Caco-2 (cell line): ENCODE results near the gene PET100. TPM values are rescaled to one million over a fixed set of nuclear protein-coding genes. Genes with fewer than 3 reads are reported as not detected.

Source experiments
- BruUV-seq: library from RNA; stranded (reverse); fragments of 400-500 nt; replicated peaks from 2 replicates; lab custom pipeline; 2021; lab: Mats Ljungman, UMichigan
- CTCF ChIA-PET: fragments of 300-600 bp; sonication (Branson Sonifier 250); formaldehyde crosslinking; loops from one replicate; lab custom pipeline; 2022; ENCODE audit warnings: antibody characterized with exemption; lab: Charles Lee
- POLR2A ChIA-PET: fragments of 300-600 bp; sonication (Branson Sonifier 250); formaldehyde crosslinking; loops from one replicate; lab custom pipeline; 2022; ENCODE audit warnings: antibody characterized with exemption; lab: Charles Lee
- DNase-seq, 2 experiments: peaks; one replicate each; pipeline versions ENCODE4 v3.0.0 to v3.0.0-alpha.2; 2020 to 2022
- H3K27me3 ChIP-seq: replicated peaks from 2 replicates; pipeline ENCODE4 v1.6.0; 2011; ENCODE audit warnings: low read length; ENCODE audit not compliant: control insufficient read depth, insufficient read depth
- H3K36me3 ChIP-seq: 2 replicates; pipeline ENCODE4 v1.5.1; 2011; ENCODE audit warnings: low read length; ENCODE audit not compliant: control insufficient read depth, insufficient read depth
- H3K4me1 ChIP-seq: fragments of 250-450 bp; sonication (Bioruptor Pico); 2 replicates; pipeline ENCODE4 v1.5.1; 2020; ENCODE audit warnings: mild to moderate bottlenecking
- H3K4me3 ChIP-seq: 2 replicates; pipeline ENCODE4 v1.5.1; 2011; ENCODE audit warnings: low read depth, mild to moderate bottlenecking, control low read depth, low read length
- H3K9me3 ChIP-seq: fragments of 250-450 bp; sonication (Bioruptor Pico); 2 replicates; pipeline ENCODE4 v1.5.1; 2020; ENCODE audit warnings: mild to moderate bottlenecking, moderate library complexity
- H3K27ac Mint-ChIP-seq: one replicate; pipeline ENCODE4 v1.8.0; 2022; ENCODE audit warnings: mixed read lengths; ENCODE audit not compliant: unreplicated experiment
- H3K27me3 Mint-ChIP-seq: one replicate; pipeline ENCODE4 v1.8.0; 2022; ENCODE audit warnings: mixed read lengths; ENCODE audit not compliant: insufficient read depth, unreplicated experiment
- H3K36me3 Mint-ChIP-seq: one replicate; pipeline ENCODE4 v1.8.0; 2022; ENCODE audit warnings: mild to moderate bottlenecking, mixed read lengths; ENCODE audit not compliant: insufficient read depth, unreplicated experiment
- H3K4me1 Mint-ChIP-seq: one replicate; pipeline ENCODE4 v1.8.0; 2022; ENCODE audit warnings: low read depth, mixed read lengths; ENCODE audit not compliant: unreplicated experiment
- H3K4me3 Mint-ChIP-seq: one replicate; pipeline ENCODE4 v1.8.0; 2022; ENCODE audit warnings: mild to moderate bottlenecking, moderate library complexity, mixed read lengths; ENCODE audit not compliant: unreplicated experiment
- H3K9me3 Mint-ChIP-seq: one replicate; pipeline ENCODE4 v1.8.0; 2022; ENCODE audit warnings: mixed read lengths; ENCODE audit not compliant: unreplicated experiment
- CTCF ChIP-seq, 2 experiments: fragments of 200-600 bp in 1 of 2; IDR thresholded peaks; 1 replicate in 1 of 2; 2 replicates in 1 of 2; pipeline versions ENCODE4 v1.5.1 to v1.8.0; 2011 to 2022; ENCODE audit warnings: antibody characterized with exemption in 1 of 2, control low read depth in 1 of 2, inconsistent platforms in 1 of 2, low read depth in 1 of 2, low read length in 1 of 2, mild to moderate bottlenecking in 1 of 2, moderate library complexity in 1 of 2; ENCODE audit not compliant: insufficient read depth in 1 of 2, severe bottlenecking in 1 of 2, unreplicated experiment in 1 of 2
- intact Hi-C: fragments of 100-400 bp; cut with micrococcal nuclease; formaldehyde crosslinking; loops from one replicate; pipeline ENCODE4 v1.10.0; 2022; ENCODE audit not compliant: unreplicated experiment
- total RNA-seq: library from RNA; stranded (reverse); gene quantifications from 2 replicates; pipeline ENCODE4 v1.2.3, GENCODE V29; 2022

PET100 gene
- total RNA-seq, 1 experiment from 2014 or later, result 139 TPM

GRCh38 chr19:7635670-7636069 lies 6.1 kb downstream of the PET100 start:
- Histone ChIP-seq H3K36me3 (peaks cover 2% of the 10 kb centered on the region; the same call in 1 of the 2 replicates), H3K27me3 (no peaks in the 10 kb centered on the region), H3K9me3 (no peaks in the 10 kb centered on the region), H3K4me1 (peaks cover 11% of the 10 kb centered on the region), H3K4me3 (no peak overlapping the region)
- CTCF ChIA-PET, result no interaction called here
- intact Hi-C loops, result loop anchor here (2.0 kb wide), 1 partner anchor 67 kb away; no protein-coding TSS in a partner anchor
- Mint-ChIP-seq H3K27me3 (no peaks in the 10 kb centered on the region), H3K4me1 (no peaks in the 10 kb centered on the region), H3K9me3 (peaks cover 9% of the 10 kb centered on the region), H3K27ac (no peak overlapping the region), H3K4me3 (peak overlapping the region; percentile 79), H3K36me3 (peaks cover 22% of the 10 kb centered on the region)
- no TSS peak for BruUV-seq
- POLR2A ChIA-PET, result interaction anchor here (0.5 to 1.0 kb wide), 2 partner anchors 41 to 164 kb away, joined by 4 to 7 read pairs; no protein-coding TSS in a partner anchor
- no peak for TF ChIP-seq CTCF (IDR thresholded peaks at IDR 0.05; ENCODE audit: insufficient read depth in 1 of 2, low read depth in 1 of 2, low read length in 1 of 2, severe bottlenecking in 1 of 2, unreplicated experiment in 1 of 2)
- no peak for DNase-seq

GRCh38 chr19:7636317-7636690 lies 6.7 kb downstream of the PET100 start:
- peak overlapping the region; percentile 77 for H3K27ac Mint-ChIP-seq

More at GRCh38 chr19:7636317-7636690, 6.7 kb downstream of the PET100 start:
- Mint-ChIP-seq H3K36me3 (peaks cover 22% of the 10 kb centered on the region), H3K27me3 (no peaks in the 10 kb centered on the region), H3K9me3 (peaks cover 9% of the 10 kb centered on the region), H3K4me1 (no peaks in the 10 kb centered on the region), H3K4me3 (peak overlapping the region; percentile 79)
- peaks cover 7% of the 10 kb centered on the region for H3K4me1 ChIP-seq
- H3K4me3 ChIP-seq, result peak overlapping the region; percentile 63
- TSS peak; percentile 59 for BruUV-seq
- H3K27me3 ChIP-seq, result no peaks in the 10 kb centered on the region
- ChIA-PET POLR2A (no interaction called here), CTCF (no interaction called here)
- DNase-seq, result no peak
- peaks cover 2% of the 10 kb centered on the region; the same call in 1 of the 2 replicates for H3K36me3 ChIP-seq
- TF ChIP-seq CTCF (IDR thresholded peaks at IDR 0.05; ENCODE audit: insufficient read depth in 1 of 2, low read depth in 1 of 2, low read length in 1 of 2, severe bottlenecking in 1 of 2, unreplicated experiment in 1 of 2), result no peak
- H3K9me3 ChIP-seq, result no peaks in the 10 kb centered on the region
- intact Hi-C loops, result loop anchor here (2.0 kb wide), 1 partner anchor 68 kb away; no protein-coding TSS in a partner anchor
